GM18498 (cell line): ENCODE measurements around the gene RDX.

Experiments
- ATAC-seq: cut with Tn5 transposase; IDR thresholded peaks from one replicate; pipeline ENCODE4 v1.9.1; 2021; ENCODE audit warnings: mild to moderate bottlenecking, moderate library complexity; ENCODE audit not compliant: unreplicated experiment

The RDX gene

GRCh38 chr11:110174645-110175310, 121.6 kb downstream of the RDX start:
- peak; percentile 3 for ATAC-seq

GRCh38 chr11:110173811-110174644, 122.4 kb downstream of the RDX start:
- peak; percentile 67 for ATAC-seq

DNA sequence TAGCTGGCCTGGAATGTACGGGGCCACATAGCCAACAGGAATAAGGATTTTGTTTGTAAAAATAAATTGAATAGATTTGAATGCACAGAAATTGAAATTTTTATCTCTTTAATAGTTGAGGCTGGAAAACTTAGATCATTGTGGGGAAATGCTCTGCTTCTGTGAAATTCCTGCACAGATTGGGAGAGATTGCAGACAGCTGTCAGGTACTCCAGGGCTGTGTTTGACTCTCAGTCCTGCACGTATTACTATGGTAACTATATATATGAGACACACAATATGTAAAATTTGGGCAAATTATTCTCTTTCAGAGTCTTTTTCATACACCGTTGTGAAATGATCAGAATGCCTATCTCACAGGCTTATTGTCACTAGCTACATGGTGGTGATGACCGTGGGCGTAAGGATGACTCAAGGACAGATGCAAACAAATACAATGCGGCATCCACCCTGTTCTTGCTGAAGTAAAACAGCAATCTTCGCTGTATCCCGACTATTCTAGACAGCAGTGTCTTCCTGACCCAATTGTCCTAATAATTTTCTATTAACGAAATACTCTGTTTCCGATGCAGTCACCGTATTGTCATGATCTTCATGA, 123.8 kb downstream of the RDX start:
- no peak for ATAC-seq

GRCh38 chr11:110169738-110170137, 126.7 kb downstream of the RDX start:
- ATAC-seq = no peak

- ATAC-seq = no peak
Observed at GRCh38 chr11:110168033-110168803, 128.2 kb downstream of the RDX start.

- no peak for ATAC-seq
Observed at GRCh38 chr11:110165039-110165925, 131.1 kb downstream of the RDX start.

GRCh38 chr11:110162216-110162615, 134.2 kb downstream of the RDX start:
- no peak for ATAC-seq

DNA sequence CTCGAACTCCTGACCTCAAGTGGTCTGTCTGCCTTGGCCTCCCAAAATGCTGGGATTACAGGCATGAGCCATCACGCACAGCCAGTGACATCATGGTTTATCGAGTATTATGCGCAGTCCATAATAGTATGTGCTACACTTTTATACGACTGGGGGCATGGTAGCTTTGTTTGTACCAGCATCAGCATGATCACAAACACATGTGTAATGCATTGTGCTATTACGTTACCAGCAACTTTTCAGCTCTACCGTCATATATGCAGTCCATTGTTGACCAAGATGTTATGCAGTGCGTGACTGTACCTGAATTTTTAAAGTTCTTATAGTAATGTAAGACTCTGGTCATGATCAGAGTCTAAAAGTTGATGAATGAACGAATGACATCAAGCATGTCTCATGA, 135.4 kb downstream of the RDX start:
- no peak for ATAC-seq

- no peak for ATAC-seq
Observed at GRCh38 chr11:110160437-110160836, 136.0 kb downstream of the RDX start.

GRCh38 chr11:110160016-110160415, 136.4 kb downstream of the RDX start:
- no peak for ATAC-seq

DNA sequence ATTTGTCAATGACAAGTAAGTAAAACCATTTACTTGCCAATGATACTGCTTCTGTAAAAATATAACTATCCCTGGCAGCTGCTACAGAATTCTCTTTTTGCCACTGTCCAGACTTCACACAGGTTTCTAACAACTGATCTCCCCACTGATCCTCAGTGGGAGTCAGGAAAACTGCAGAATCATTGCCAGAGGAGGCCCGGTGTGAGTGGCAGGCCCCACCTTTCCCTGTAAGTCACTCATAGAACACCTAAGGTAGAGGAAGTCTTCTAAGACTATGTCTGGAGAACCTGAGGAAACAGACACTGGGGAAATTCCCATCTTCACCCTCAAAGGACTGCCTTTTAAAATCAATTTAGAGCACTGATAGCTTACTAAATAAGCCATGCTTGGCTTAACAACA, 136.9 kb downstream of the RDX start:
- ATAC-seq = no peak

DNA sequence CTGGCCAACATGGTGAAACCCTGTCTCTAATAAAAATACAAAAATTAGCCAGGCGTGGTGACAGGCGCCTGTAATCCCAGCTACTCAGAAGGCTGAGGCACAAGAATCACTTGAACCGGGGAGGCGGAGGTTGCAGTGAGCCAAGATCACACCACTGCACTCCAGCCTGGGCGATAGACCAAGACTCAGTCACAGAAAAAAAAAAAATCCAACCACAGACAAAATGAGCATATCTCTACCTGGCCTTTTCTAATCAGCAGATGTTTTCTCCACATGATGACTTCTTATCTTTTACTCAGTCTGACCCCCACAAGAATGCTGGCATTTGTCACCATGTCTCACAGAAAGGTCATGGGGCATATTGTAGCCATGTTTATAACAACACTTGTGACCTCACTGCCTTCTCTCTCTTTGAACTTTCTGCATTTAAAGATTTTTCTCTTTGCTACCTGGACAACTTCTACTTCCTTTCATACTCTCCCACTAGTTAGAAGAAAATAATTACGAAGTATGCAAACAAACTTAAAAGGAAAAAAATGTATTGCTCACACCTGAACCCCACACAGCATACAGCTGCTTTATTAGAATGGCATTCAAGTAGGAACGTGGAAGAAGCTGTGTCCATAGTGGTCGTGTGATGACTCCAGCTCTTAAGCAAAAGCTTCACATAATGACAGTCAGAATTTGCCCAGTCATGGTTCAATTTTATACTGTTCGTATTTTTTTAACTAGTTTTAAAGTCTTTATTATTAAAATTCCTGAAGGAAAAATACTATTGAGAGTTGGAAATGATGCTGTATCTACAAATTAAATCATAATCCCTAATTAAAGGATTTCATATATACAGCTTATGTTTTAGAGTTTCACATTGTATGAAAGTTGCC, 137.9 kb downstream of the RDX start:
- ATAC-seq = no peak

GRCh38 chr11:110156503-110156902, 139.9 kb downstream of the RDX start:
- no peak for ATAC-seq

- no peak for ATAC-seq
Observed at GRCh38 chr11:110153474-110153873, 142.9 kb downstream of the RDX start.

GRCh38 chr11:110152199-110152598, 144.2 kb downstream of the RDX start:
- no peak for ATAC-seq

DNA sequence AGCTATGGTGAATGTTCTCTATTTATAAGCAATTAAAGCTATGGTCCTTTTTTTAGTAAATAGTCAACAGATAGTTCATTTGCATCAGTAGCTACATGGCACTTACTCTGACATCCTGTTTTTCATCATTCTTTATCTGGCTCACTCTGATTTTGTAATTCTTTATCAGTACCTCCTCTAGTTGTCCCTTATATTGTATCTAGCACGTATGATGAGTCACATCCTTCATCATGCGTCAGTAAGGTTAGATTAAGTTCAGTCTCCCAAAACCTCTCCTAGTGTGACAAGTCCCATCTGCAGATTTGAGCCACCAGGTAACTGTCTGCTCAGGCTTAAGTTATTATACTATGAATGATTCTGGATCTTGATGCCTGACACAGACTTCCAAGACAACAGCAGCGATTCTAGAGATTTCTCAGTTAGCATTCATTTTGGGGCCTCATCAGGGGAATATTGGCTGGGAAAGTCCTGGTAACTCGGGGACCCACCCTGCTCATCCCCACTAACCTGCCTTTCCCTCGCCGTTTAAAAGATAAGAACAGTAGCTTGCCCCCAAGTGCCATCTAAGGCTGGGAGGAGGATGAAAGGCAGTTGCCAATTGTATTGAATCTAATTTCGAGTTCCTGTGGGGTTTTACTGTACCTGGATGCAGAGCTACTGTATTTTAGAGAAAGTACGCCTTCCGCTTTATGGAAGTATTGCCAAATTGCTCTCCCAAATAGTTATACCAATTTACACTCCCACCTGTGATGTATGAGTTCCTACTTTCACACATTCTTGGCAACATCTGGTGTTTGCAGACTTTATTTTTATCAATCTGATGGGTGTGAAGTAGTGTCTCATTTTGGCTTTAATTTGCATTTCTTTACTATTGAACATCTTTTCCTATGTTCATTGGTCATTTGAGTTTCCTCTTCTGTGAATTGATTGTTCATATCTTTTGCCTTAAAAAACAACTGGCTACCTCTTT, 147.4 kb downstream of the RDX start:
- ATAC-seq = peak; percentile 38

GRCh38 chr11:110147962-110148709, 148.3 kb downstream of the RDX start:
- ATAC-seq = no peak
